NCI-H2196 treated with DMSO at 0.1 percent for 48 hours (cell line): ENCODE measurements around the gene RNF144B.
A peak's percentile ranks its signal among the peaks of the same experiment; 100 is the strongest.

Experiments used
- DNase-seq: peaks from one replicate; lab custom pipeline; 2025; ENCODE audit not compliant: unreplicated experiment; lab: John Stamatoyannopoulos, UW

The RNF144B gene

GRCh38 chr6:18478610-18479009 lies 91.5 kb downstream of the RNF144B start:
- no peak for DNase-seq

- no peak for DNase-seq
Observed at GRCh38 chr6:18481870-18482269, 94.7 kb downstream of the RNF144B start.

GRCh38 chr6:18485660-18486435 lies 98.7 kb downstream of the RNF144B start:
- DNase-seq = no peak

GRCh38 chr6:18488004-18488403 lies 100.9 kb downstream of the RNF144B start:
- DNase-seq = no peak

GRCh38 chr6:18488526-18489270 lies 101.5 kb downstream of the RNF144B start:
- no peak for DNase-seq

DNA sequence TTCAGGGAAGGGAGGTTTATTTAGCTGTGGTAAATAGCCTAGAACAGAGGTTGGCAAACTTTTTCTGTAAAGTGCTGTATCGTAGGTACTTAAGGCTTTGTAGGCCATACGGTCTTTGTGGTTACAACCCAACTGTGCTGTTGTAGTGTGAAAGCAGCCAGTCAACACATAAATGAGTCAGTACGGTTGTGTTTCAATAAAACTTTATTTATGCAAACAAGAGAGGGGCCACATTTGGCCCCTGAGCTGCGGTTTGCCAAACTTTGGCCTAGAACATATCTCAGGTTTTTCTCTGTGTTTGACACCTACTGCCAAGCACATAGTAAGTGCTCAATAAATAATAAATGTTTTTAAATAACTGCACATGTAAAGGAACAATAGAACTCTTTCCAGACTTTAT lies 102.2 kb downstream of the RNF144B start:
- no peak for DNase-seq

- no peak for DNase-seq
Observed at GRCh38 chr6:18491308-18492045, 104.3 kb downstream of the RNF144B start.

GRCh38 chr6:18492972-18493371 lies 105.8 kb downstream of the RNF144B start:
- DNase-seq = no peak

DNA sequence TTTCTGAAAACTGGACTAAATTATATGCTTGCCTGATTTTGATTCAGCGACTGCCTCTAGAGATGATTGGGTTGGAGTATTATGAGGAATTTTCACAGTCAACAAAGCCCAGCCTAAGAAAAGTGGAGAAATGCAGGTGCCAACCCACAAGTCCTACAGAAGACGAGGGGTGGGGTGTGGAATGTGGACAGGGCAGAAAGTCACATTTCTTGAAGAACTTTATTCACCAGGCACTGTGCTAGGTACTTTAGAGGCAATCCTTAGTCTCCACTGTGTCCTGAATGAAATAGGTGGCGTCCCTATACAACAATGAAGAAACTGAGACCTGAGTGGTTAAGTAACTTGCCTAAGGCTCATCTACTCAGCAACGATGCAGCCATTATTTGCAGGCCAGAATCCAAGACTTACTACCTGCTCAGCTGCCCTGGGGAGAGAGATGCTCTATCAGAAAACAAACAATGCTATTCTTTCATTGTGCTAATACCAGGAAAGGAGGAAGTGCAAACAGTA lies 106.3 kb downstream of the RNF144B start:
- DNase-seq = no peak

GRCh38 chr6:18493925-18494324 lies 106.8 kb downstream of the RNF144B start:
- no peak for DNase-seq

DNA sequence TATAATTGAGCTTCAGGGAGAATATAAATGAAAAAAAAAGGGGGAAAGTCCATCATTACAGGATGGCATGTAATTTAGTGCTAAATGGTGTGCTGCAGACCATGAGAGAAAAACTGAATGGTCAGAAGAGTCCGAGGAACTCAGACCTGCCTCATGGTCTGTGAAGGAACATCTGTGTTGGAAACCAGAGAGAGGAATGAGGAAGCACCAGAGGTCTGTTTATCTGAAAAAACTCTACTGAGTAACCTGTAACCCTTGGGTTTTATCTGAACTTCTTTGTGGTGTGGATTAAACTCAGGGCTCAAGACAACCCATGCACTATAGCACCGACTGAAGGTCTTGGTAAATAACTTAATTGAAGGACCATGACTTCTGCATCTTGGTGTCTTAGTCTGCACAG lies 108.1 kb downstream of the RNF144B start:
- no peak for DNase-seq

GRCh38 chr6:18496462-18496861 lies 109.3 kb downstream of the RNF144B start:
- DNase-seq = no peak

- no peak for DNase-seq
Observed at GRCh38 chr6:18497006-18497405, 109.9 kb downstream of the RNF144B start.

DNA sequence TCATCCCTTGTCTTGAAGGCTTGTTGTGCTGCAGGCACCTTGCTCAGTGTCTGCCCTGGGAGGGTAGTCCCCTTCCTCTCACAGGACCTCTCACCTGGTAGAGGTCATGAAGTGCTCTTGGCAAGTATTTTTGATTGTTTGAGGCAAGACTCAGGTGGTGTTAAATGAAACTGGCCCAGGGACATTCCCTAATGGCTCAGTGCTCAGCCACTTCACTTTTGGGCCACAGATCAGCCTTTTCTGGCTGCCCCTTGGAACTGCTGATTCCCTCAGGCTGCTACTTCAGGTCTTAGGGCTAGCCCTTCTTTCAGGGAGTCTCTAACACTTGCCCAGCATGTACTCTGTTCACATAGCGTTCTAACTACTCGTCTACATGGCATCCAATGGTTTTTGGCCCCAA lies 111.3 kb downstream of the RNF144B start:
- no peak for DNase-seq

GRCh38 chr6:18500921-18501662 lies 113.9 kb downstream of the RNF144B start:
- DNase-seq = no peak

- DNase-seq = no peak
Observed at GRCh38 chr6:18501663-18502013, 114.5 kb downstream of the RNF144B start.

DNA sequence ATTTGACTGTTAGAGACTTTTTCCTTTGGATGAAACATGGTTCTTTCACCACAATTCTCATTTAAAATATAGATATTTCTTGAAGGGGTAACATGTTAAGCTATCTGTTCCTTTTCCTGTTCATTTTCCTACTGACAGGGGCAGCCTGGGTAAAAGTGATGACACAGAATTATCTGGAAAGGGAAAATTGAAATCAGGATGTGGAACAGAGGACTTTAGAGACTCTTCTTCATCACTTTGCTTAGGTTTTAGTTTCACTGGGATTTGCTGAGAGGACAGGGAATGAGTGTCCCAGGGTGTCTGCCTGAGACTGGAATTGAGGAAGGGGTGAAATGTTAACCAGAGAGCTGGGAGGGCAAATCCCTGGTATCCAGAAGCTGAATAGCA lies 116.0 kb downstream of the RNF144B start:
- DNase-seq = no peak

DNA sequence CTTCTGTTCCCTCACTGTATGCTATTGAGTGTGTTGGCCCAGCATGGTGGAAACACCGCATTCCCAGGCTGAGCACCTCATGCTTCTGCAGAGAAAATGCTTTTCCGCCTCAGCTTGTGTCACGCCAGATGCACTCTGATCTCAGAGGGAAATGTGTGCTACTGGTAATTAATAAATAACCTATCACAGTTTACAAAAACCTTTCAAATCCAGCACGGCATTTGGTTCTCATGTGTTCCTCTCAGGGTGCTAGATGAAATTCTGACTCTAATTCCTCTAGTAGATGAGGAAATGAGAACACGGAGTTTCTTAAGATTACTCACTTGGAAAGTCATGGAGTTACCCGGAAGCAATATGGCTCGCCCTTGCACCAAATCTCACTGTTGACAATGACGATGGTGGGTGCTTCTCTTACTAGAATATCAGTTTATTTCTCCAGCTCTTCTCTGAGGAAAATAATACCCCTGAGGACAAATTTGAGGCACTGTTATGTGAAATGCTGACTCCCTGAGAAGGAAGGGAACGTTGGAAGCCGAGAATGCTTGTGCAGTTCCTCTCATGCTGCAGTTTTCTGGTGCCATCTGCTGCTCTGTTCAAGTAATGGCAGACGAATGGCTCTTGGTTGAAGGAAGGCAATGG lies 116.6 kb downstream of the RNF144B start:
- DNase-seq = peak; percentile 46

GRCh38 chr6:18504232-18504596 lies 117.1 kb downstream of the RNF144B start:
- DNase-seq = no peak

DNA sequence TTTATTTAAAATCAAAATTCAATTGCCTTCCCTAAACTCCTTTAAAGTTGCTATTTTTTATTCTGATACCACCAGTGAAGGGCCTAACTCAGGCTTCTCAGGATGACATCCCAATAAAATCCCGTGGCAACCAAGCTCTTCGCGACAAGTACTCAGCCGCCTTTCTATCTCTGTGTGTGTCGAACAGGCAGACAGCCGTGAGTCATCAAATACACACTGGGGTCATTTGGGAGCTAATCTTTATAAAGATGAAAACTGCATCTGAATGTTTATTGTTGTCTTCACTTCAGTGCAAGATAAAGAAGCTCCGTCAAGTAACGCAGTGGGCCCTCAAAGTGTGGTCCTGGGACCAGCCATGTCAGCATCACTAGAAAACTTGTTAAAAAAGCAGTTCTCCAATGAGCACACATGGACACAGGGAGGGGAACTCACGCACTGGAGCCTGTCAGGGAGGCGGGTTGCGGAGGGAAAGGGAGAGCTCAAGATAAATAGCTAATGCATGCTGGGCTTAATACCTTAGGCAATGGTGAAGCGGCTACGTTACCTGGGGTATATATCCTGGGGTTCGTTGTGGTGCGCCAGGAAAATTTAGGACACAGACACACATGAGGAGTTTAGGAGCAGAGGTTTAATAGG lies 119.3 kb downstream of the RNF144B start:
- no peak for DNase-seq
